K562 treated with DMSO at 1 percent for 48 hours (cell line): ENCODE results near the gene ACER1. TPM values are rescaled to one million over a fixed set of nuclear protein-coding genes. Genes with fewer than 3 reads are reported as not detected.

ENCODE experiments used
- total RNA-seq: library from RNA; unstranded; fragments of 300-600 nt; gene quantifications from 2 replicates; pipeline ENCODE4 v1.2.3, GENCODE V29; 2022; ENCODE audit warnings: low replicate concordance; ENCODE audit errors: extremely low read depth

The ACER1 gene
- total RNA-seq, result not detected in 2 replicates

GRCh38 chr19:6333439-6333838 is at the start of gene ACER1:
Gene ACER1, minus strand, starts transcription at chr19:6333612. Its CDS starts 61 bp downstream, at chr19:6333551.

DNA sequence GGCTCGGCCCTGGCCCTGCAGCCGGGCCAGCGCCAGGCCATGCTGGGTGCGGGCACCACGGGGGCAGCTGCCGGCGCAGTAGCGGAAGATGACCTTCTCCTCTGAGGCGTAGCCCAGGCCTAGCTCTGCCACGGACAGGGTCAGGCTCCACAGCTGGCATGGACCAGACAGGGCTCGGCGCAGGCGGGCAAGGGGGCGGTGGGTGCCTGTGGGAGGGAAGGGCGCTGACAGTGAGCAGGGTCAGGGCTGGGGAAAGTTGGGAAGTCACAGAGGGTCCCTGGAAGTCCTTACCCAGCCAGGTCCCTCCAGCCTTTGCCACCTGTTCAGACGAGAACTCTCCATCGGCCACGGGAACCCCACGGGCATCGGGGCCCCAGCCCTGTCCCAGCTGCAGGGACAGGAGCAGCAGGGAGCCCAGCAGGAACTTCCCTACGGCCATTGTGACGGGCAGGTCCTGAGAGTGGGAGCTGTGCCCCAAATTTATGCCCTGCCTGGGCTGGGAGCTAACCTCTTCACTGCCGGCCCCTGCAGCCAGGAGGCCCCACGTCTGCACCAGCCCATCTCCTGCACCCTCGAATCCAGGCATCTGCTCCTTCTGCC is 42.1 kb upstream of the ACER1 start, which contains the start of gene PSPN:
Gene PSPN, minus strand, starts transcription at position 523 of the 600 bp plus-strand sequence. Its CDS starts 84 bp downstream, at position 439.

DNA sequence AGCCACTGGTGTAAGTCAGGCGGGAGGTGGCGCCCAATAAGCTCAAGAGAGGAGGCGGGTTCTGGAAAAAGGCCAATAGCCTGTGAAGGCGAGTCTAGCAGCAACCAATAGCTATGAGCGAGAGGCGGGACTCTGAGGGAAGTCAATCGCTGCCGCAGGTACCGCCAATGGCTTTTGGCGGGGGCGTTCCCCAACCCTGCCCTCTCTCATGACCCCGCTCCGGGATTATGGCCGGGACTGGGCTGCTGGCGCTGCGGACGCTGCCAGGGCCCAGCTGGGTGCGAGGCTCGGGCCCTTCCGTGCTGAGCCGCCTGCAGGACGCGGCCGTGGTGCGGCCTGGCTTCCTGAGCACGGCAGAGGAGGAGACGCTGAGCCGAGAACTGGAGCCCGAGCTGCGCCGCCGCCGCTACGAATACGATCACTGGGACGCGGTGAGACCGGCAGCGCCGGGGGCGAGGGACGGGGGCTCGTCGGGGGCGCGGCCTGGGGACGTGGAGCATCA is 39.2 kb upstream of the ACER1 start, which contains the start of gene ALKBH7:
Gene ALKBH7, plus strand, starts transcription at position 201 of the 502 bp plus-strand sequence. Its CDS starts 27 bp downstream, at position 228.

DNA sequence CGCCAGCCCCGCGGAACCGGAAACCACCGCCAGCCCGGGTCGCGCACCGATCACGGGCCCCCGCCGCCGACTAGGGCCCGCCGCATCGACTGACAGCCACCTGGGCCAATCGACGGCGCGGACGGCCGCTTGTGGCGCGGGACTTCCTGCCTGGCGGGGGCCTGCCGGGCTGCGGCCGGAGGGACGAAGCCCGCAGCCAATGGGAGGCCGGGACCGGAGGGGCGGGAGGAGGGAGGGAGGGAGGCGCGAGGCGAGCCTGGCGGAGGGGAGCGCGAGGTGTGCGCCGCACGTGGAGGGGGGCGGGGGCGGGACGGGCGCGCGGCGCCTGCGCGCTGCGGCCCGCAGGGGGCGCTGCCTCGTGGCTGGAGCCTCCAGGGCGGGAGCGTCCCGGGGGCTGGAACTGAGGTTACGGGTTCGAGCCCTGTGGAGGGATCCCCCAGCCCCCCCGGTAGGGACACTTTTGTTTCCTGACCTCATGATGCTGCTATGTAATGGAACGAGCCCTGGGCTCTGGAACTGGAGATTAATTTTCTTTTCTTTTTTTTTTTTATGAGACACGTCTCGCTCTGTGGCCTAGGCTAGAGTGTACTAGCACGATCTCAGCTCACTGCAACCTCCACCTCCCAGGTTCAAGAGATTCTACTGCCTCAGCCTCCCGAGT is 53.4 kb downstream of the ACER1 start, which contains the start of gene MLLT1:
Gene MLLT1, minus strand, starts transcription at position 45 of the 661 bp plus-strand sequence. CDS start 191 bp downstream, outside the sequence.

Other genes starting within 250 kb of the ACER1 start
- gene RFX2, start 223.1 kb downstream of the ACER1 start, total RNA-seq, result not detected in 2 replicates
- not detected in 2 replicates for gene ACSBG2, start 197.9 kb downstream of the ACER1 start, total RNA-seq
- not detected in 2 replicates for gene MLLT1, start 53.6 kb downstream of the ACER1 start, total RNA-seq
- gene CLPP, start 27.9 kb upstream of the ACER1 start, total RNA-seq, result not detected in 2 replicates
- gene ALKBH7, start 39.2 kb upstream of the ACER1 start, total RNA-seq, result not detected in 2 replicates
- gene PSPN, start 42.3 kb upstream of the ACER1 start, total RNA-seq, result not detected in 2 replicates
- gene GTF2F1, start 59.6 kb upstream of the ACER1 start, total RNA-seq, result not detected in 2 replicates
- gene KHSRP, start 91.2 kb upstream of the ACER1 start, total RNA-seq, result not detected in 2 replicates
- not detected in 2 replicates for gene SLC25A41, start 100.2 kb upstream of the ACER1 start, total RNA-seq
- gene SLC25A23, start 126.2 kb upstream of the ACER1 start, total RNA-seq, result not detected in 2 replicates
- gene CRB3, start 130.7 kb upstream of the ACER1 start, total RNA-seq, result not detected in 2 replicates
- gene DENND1C, start 148.2 kb upstream of the ACER1 start, total RNA-seq, result not detected in 2 replicates
- gene TUBB4A, start 168.7 kb upstream of the ACER1 start, total RNA-seq, result not detected in 2 replicates
- gene TNFSF9, start 197.4 kb upstream of the ACER1 start, total RNA-seq, result not detected in 2 replicates